ENCODE measurements around the gene AHCYL1.

- TF ChIP-seq EZH2phosphoT487 (IDR thresholded peaks at IDR 0.05; ENCODE audit: insufficient read depth, low read depth) (no peak), EZH2 (IDR thresholded peaks at IDR 0.05; ENCODE audit: insufficient read depth, poor library complexity, severe bottlenecking) (no peak)
Measured at GRCh38 chr1:109937738-109938137, 46.8 kb upstream of the AHCYL1 start.
